HFF-Myc (cell line): Measurements from ENCODE around the gene PRKCA.
A peak's percentile ranks its signal among the peaks of the same experiment; 100 is the strongest.

Experiments used
- DNase-seq: peaks from one replicate; pipeline ENCODE4 v3.0.0-alpha.2; 2011; ENCODE audit warnings: low read depth; ENCODE audit errors: extremely low read depth
- H3K4me3 ChIP-seq: replicated peaks from 2 replicates; pipeline ENCODE4 v1.5.1; 2011; ENCODE audit warnings: low read depth, mild to moderate bottlenecking, control low read depth, low read length
- TF ChIP-seq, protein P1 (sequence below): IDR thresholded peaks from 2 replicates; pipeline ENCODE4 v1.5.1; 2012; ENCODE audit warnings: mild to moderate bottlenecking, low read depth, low read length, control low read depth; ENCODE audit errors: missing control alignments

The PRKCA gene

DNA sequence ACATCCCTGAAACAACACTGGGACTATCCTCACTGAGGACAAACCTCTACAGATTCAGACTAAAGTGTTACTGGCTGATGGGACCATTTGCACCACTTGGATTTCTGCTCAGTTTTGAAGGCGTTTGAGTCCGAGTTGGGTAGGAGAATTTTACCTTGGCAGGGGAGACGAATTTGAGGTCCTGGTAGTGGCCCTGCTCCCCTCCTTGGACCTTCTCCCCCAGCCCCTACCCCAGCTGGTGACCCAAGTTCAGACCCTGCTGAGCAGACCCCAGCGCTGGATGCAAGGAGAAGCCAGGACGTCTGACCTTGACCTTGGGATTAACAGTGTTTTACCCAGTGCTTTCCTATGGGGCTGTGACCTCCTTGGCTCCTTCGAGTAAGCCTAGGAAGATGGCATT is 546.1 kb downstream of the PRKCA start:
- no peak for DNase-seq
- no peak overlapping the region for H3K4me3 ChIP-seq
- TF ChIP-seq, protein P1, sequence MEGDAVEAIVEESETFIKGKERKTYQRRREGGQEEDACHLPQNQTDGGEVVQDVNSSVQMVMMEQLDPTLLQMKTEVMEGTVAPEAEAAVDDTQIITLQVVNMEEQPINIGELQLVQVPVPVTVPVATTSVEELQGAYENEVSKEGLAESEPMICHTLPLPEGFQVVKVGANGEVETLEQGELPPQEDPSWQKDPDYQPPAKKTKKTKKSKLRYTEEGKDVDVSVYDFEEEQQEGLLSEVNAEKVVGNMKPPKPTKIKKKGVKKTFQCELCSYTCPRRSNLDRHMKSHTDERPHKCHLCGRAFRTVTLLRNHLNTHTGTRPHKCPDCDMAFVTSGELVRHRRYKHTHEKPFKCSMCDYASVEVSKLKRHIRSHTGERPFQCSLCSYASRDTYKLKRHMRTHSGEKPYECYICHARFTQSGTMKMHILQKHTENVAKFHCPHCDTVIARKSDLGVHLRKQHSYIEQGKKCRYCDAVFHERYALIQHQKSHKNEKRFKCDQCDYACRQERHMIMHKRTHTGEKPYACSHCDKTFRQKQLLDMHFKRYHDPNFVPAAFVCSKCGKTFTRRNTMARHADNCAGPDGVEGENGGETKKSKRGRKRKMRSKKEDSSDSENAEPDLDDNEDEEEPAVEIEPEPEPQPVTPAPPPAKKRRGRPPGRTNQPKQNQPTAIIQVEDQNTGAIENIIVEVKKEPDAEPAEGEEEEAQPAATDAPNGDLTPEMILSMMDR = no peak

DNA sequence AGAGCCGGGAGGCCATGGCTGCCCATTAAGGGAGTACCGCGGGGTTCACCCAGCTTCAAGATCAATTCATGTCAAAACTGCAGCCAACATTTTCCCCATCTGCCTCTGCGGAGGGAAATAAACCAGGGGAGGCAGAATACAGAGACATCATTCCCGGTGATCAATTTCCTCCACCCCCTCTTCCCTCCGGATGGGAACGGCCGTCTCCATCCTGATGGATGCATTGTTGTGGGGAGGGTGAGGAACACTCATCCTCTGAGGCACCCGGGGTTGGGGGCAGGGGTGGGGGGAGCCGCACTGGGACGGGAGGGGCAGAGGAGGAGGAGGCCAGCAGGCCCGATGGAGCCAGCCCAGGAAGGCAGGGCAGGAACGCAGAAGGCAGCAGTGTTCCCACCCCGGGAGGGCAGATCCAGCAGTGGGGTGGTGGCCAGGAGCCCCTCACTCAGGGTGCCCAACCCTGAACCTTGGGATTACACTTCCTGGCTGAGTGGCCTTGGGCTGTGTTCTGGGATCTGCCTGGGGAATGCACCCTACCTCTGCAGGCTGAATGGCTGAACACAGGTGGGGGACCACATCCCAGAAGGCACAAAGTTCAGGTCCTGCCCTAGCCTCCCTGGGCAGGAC is 546.7 kb downstream of the PRKCA start:
- H3K4me3 ChIP-seq = no peak overlapping the region
- TF ChIP-seq, protein P1 = no peak
- no peak for DNase-seq

DNA sequence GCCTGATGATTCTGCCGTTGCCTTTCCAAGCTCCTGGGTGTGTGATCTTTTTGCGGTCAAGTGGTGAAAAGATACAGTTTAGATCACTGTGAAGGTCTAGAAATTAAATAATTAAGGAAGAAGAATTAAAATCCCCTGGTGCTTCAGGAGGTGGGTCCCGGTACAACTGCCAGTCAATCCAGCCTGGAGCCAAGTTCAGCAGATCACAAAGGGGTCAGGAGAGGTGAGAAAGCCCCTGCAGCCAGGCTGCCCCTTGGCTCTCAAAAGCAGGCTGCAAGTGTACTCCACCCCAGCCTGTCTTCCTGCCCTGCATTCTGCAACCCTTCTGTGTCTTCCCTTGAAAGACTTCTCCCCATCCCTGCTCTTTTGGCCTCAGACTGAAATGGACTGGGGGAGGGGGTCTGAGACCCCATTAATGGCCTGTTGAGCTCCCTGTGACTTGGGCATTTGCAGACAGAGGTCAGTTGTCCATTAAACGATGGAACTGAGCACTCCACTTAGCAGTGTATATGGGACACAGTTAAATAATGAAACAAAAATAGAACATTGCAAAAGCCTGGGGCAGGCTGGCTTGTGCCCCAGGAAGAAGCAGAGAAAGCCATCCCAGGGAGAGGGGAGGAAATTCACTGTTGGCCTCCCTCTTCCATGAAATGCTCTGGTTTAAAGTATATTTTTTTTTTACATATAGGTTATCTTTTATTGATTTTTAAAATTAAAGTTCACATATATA is 547.6 kb downstream of the PRKCA start:
- no peak for DNase-seq
- TF ChIP-seq, protein P1 = no peak
- no peak overlapping the region for H3K4me3 ChIP-seq

DNA sequence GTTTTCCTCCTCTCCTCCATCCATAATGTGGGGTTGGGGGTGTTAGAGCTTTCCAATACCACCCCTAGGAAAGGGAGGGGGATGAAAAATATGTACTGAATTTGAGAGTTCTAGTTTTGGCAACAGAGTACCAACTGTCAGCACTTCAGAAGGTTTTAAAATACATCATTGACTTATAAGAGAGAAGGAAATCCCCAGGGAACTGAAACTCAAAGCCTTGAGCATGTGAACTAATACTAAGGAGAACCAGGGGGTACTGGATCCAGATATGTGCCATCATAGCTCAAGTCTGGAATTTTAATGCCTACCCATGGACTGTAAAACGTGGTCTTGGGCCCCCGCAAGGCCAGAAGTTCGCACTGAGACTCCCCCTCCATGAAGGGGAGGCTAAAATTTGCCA is 548.3 kb downstream of the PRKCA start:
- no peak overlapping the region for H3K4me3 ChIP-seq
- TF ChIP-seq, protein P1 = no peak
- no peak for DNase-seq

DNA sequence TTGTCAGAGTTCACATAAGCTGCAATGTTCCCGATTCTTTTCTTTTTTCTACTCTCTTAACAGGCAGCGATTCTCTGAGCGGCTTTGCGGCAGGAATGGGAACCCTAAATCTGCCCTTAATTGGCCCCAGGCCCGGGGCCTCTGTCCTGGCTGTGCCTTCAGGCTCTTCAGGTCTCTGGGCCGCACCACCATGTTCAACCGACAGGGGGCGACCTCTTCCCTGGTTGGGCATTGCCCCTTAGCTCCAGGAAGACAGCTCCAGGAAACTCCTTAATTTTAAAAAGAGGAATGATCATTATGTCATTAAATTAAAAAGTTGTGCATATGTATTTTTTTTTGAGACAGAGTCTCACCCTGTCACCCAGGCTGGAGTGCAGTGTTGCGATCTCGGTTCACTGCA is 552.8 kb downstream of the PRKCA start:
- H3K4me3 ChIP-seq = no peak overlapping the region
- no peak for DNase-seq
- TF ChIP-seq, protein P1 = peak; percentile 47

DNA sequence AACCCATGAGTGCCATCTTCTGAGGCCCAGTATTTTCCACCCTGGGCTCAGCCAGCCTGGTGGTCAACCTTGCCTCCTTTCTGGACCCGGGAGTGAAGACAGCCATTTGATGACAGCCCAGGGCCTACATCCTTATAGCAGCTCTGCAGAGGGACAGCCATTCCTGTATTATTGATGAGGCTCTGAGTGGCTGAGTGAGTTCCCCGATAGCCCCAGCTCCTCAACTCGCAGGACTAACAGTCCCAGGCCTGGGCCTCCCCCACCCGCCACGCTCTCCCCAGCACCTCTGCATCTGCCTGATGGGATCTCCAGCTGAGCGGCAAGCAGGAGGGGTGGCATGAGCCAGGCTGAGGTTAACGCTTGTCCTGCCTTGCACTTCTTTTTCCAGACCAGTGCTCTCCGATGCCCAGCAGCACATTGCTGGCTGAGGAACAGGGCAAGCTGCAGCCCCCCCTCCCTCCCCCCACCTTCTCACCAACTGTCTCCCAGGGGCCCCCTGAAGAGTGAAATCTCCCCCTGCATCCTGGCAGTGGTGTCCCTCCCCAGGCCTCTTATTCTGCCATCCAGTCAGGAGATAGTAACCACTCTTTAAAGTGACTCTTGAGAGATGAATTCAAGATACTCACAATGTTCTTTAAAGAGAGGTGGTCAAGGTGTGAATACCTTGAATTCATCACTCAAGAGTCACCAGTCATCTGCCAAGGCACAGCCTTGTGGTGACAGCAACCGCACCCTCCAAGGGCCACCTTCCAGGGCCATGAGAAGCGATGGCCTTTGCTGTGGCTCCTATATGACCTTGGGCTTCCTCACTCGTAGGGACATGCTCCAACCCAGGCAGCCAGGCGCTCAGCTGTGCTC is 556.0 kb downstream of the PRKCA start:
- TF ChIP-seq, protein P1 = no peak
- no peak for DNase-seq
- no peak overlapping the region for H3K4me3 ChIP-seq
